Chondrocyte (in vitro differentiated cells): ENCODE measurements around the gene PHC1. TPM values are rescaled to one million over a fixed set of nuclear protein-coding genes. Genes with fewer than 3 reads are reported as not detected.

Source experiments
- DNase-seq: peaks from one replicate; pipeline ENCODE4 v3.0.0; 2021; ENCODE audit warnings: mixed read lengths, low spot score
- H3K27ac Mint-ChIP-seq: one replicate; pipeline ENCODE4 v1.8.0; 2021; ENCODE audit warnings: mild to moderate bottlenecking, moderate library complexity, mixed read lengths; ENCODE audit not compliant: unreplicated experiment
- H3K27me3 Mint-ChIP-seq: 2 replicates; pipeline ENCODE4 v1.8.0; 2021; ENCODE audit warnings: low read depth, mixed read lengths
- H3K36me3 Mint-ChIP-seq: 2 replicates; pipeline ENCODE4 v1.8.0; 2021; ENCODE audit warnings: low read depth, mixed read lengths
- H3K4me1 Mint-ChIP-seq: 2 replicates; pipeline ENCODE4 v1.8.0; 2021; ENCODE audit warnings: low read depth, mild to moderate bottlenecking, mixed read lengths
- H3K4me3 Mint-ChIP-seq: one replicate; pipeline ENCODE4 v1.8.0; 2021; ENCODE audit warnings: mild to moderate bottlenecking, moderate library complexity, mixed read lengths; ENCODE audit not compliant: unreplicated experiment
- H3K9me3 Mint-ChIP-seq: 2 replicates; pipeline ENCODE4 v1.8.0; 2021; ENCODE audit warnings: low read depth, mixed read lengths
- CTCF ChIP-seq: fragments of 200-600 bp; sonication (generic); IDR thresholded peaks from 2 replicates; pipeline ENCODE4 v1.5.0; 2021; ENCODE audit warnings: antibody characterized with exemption, mild to moderate bottlenecking, moderate library complexity
- total RNA-seq: library from RNA; stranded (reverse); gene quantifications from 3 replicates; pipeline ENCODE4 v1.2.1, GENCODE V29; 2021

PHC1 gene
- total RNA-seq, 1 donor from 2014 or later = 33.0 TPM

- Mint-ChIP-seq H3K36me3 (no peaks in the 10 kb centered on the region), H3K9me3 (no peaks in the 10 kb centered on the region), H3K27me3 (no peaks in the 10 kb centered on the region), H3K4me3 (no peak overlapping the region), H3K4me1 (peaks cover 21% of the 10 kb centered on the region), H3K27ac (no peak overlapping the region)
- no peak for TF ChIP-seq CTCF
- no peak for DNase-seq
These were observed 4.6 kb upstream of the PHC1 start for GRCh38 chr12:8909752-8910151.

GRCh38 chr12:8911606-8912268 is 2.6 kb upstream of the PHC1 start:
- TF ChIP-seq CTCF = no peak
- H3K36me3 Mint-ChIP-seq = no peaks in the 10 kb centered on the region
- H3K27me3 Mint-ChIP-seq = no peaks in the 10 kb centered on the region
- H3K4me3 Mint-ChIP-seq = no peak overlapping the region
- peaks cover 16% of the 10 kb centered on the region for H3K4me1 Mint-ChIP-seq
- DNase-seq = no peak
- no peaks in the 10 kb centered on the region for H3K9me3 Mint-ChIP-seq
- H3K27ac Mint-ChIP-seq = no peak overlapping the region

GRCh38 chr12:8912914-8913313 is 1.4 kb upstream of the PHC1 start:
- Mint-ChIP-seq H3K27ac (peak overlapping the region; percentile 98), H3K4me3 (peak overlapping the region; percentile 90), H3K36me3 (no peaks in the 10 kb centered on the region), H3K4me1 (peaks cover 16% of the 10 kb centered on the region), H3K9me3 (no peaks in the 10 kb centered on the region), H3K27me3 (no peaks in the 10 kb centered on the region)
- no peak for DNase-seq
- peak; percentile 34 for TF ChIP-seq CTCF

GRCh38 chr12:8913702-8914032 is 642 bp upstream of the PHC1 start:
- no peak for DNase-seq
- Mint-ChIP-seq H3K4me3 (peak overlapping the region; percentile 90), H3K9me3 (no peaks in the 10 kb centered on the region), H3K36me3 (no peaks in the 10 kb centered on the region), H3K27me3 (no peaks in the 10 kb centered on the region), H3K4me1 (peaks cover 16% of the 10 kb centered on the region), H3K27ac (peak overlapping the region; percentile 98)
- TF ChIP-seq CTCF = no peak

GRCh38 chr12:8914716-8915526 is 612 bp downstream of the PHC1 start:
- no peak for DNase-seq
- no peak for TF ChIP-seq CTCF

More at GRCh38 chr12:8914716-8915526, 612 bp downstream of the PHC1 start:
- no peaks in the 10 kb centered on the region for H3K27me3 Mint-ChIP-seq
- H3K27ac Mint-ChIP-seq = no peak overlapping the region
- no peak overlapping the region for H3K4me3 Mint-ChIP-seq
- H3K9me3 Mint-ChIP-seq = no peaks in the 10 kb centered on the region
- peaks cover 2% of the 10 kb centered on the region for H3K36me3 Mint-ChIP-seq
- peaks cover 16% of the 10 kb centered on the region for H3K4me1 Mint-ChIP-seq
